HepG2 (cell line): Measurements from ENCODE around the gene SLC22A31. TPM values are rescaled to one million over a fixed set of nuclear protein-coding genes. Genes with fewer than 3 reads are reported as not detected.

ENCODE experiments used
- ATAC-seq: fragments of 200-7000 bp; cut with Tn5 transposase; 3 replicates; pipeline ENCODE4 v1.9.1; 2020; ENCODE audit warnings: mild to moderate bottlenecking, moderate library complexity
- BruUV-seq: library from RNA; stranded (reverse); fragments of 400-500 nt; replicated peaks from 2 replicates; lab custom pipeline; 2021; lab: Mats Ljungman, UMichigan
- CTCF ChIA-PET: fragments of 300-600 bp; formaldehyde crosslinking; extraction: SDS; loops from one replicate; lab custom pipeline; 2021; ENCODE audit warnings: low total read pairs, inconsistent platforms, low intra/inter-chr PET ratio; lab: Yijun Ruan, JAX
- POLR2A ChIA-PET: fragments of 350-600 bp; sonication (Branson Sonifier 250); formaldehyde crosslinking; loops from one replicate; lab custom pipeline; 2020; ENCODE audit warnings: antibody characterized with exemption, inconsistent platforms; lab: Yijun Ruan, JAX
- DNase-seq: peaks from one replicate; pipeline ENCODE4 v3.0.0-alpha.2; 2015; ENCODE audit warnings: low spot score
- FAIRE-seq: peaks from 3 replicates; lab custom pipeline; 2011; peaks lifted over from hg19 to GRCh38; lab: Jason Lieb, UNC
- H2AFZ ChIP-seq: one replicate; pipeline ENCODE4 v1.6.1; 2011; ENCODE audit warnings: low read length, inconsistent platforms
- H3K27ac ChIP-seq: fragments of 300-600 bp; 3 replicates; pipeline ENCODE4 v1.8.0; 2011; ENCODE audit warnings: mixed run types, mild to moderate bottlenecking, mixed read lengths, low read length, inconsistent platforms; ENCODE audit not compliant: insufficient read depth; ENCODE audit errors: extremely low read length
- H3K27me3 ChIP-seq, 2 experiments: fragments of 200-600 bp in 1 of 2; 2 replicates in 1 of 2; 3 replicates in 1 of 2; pipeline versions ENCODE4 v1.6.0 to v1.8.0; 2011; ENCODE audit warnings: low read length in 2 of 2, mild to moderate bottlenecking in 2 of 2, moderate library complexity in 2 of 2, inconsistent platforms in 1 of 2; ENCODE audit not compliant: insufficient read depth in 2 of 2, control insufficient read depth in 1 of 2
- H3K36me3 ChIP-seq, 2 experiments: fragments of 200-600 bp in 1 of 2; replicated peaks in 1 of 2; 2 replicates in 1 of 2; 3 replicates in 1 of 2; pipeline versions ENCODE4 v1.5.1 to v1.8.0; 2011; ENCODE audit warnings: low read length in 2 of 2, inconsistent platforms in 1 of 2; ENCODE audit not compliant: insufficient read depth in 2 of 2, control insufficient read depth in 1 of 2
- H3K4me1 ChIP-seq: 2 replicates; pipeline ENCODE4 v1.5.1; 2012; ENCODE audit warnings: low read length, inconsistent platforms; ENCODE audit not compliant: insufficient read depth
- H3K4me2 ChIP-seq: 2 replicates; pipeline ENCODE4 v1.6.0; 2011; ENCODE audit warnings: low read depth, low read length, inconsistent platforms
- H3K4me3 ChIP-seq, 3 experiments: fragments of 200-600 bp in 1 of 3; sonication (generic), shearing (Covaris generic) in 1 of 3; replicated peaks in 1 of 3; 2 replicates each; pipeline ENCODE4 v1.5.1; 2011 to 2016; ENCODE audit warnings: low read length in 3 of 3, inconsistent platforms in 2 of 3, low read depth in 2 of 3, mild to moderate bottlenecking in 2 of 3, control low read depth in 1 of 3, mixed read lengths in 1 of 3; ENCODE audit not compliant: insufficient read depth in 1 of 3
- H3K79me2 ChIP-seq: one replicate; pipeline ENCODE4 v1.6.1; 2011; ENCODE audit warnings: low read length, inconsistent platforms; ENCODE audit not compliant: insufficient read depth
- H3K9ac ChIP-seq: 2 replicates; pipeline ENCODE4 v1.6.0; 2011; ENCODE audit warnings: mild to moderate bottlenecking, low read depth, low read length, inconsistent platforms; ENCODE audit not compliant: insufficient read depth
- H3K9me3 ChIP-seq: 2 replicates; pipeline ENCODE4 v1.5.1; 2012; ENCODE audit warnings: mild to moderate bottlenecking, low read length
- H4K20me1 ChIP-seq: 2 replicates; pipeline ENCODE4 v1.6.0; 2011; ENCODE audit warnings: inconsistent platforms, mild to moderate bottlenecking, low read length, moderate library complexity; ENCODE audit not compliant: insufficient read depth
- BRCA1 ChIP-seq: sonication (generic); formaldehyde crosslinking; IDR thresholded peaks from 2 replicates; pipeline ENCODE4 v1.4.0; 2020; ENCODE audit warnings: missing genetic modification reagents
- HNRNPL ChIP-seq: fragments of 200-400 bp; formaldehyde crosslinking; IDR thresholded peaks from 2 replicates; pipeline ENCODE4 v1.6.1; 2017; ENCODE audit warnings: mild to moderate bottlenecking, low read depth, low read length
- KLF15 ChIP-seq: sonication (generic); formaldehyde crosslinking; IDR thresholded peaks from 2 replicates; pipeline ENCODE4 v1.8.1; 2023; ENCODE audit warnings: borderline replicate concordance, mild to moderate bottlenecking, inconsistent platforms, missing genetic modification reagents, mixed read lengths
- MIXL1 ChIP-seq: IDR thresholded peaks from 2 replicates; pipeline ENCODE4 v1.6.1; 2016
- RBM22 ChIP-seq: fragments of 200-400 bp; formaldehyde crosslinking; optimal IDR thresholded peaks from 2 replicates; pipeline ENCODE3; 2017; ENCODE audit warnings: mild to moderate bottlenecking, low read length, moderate library complexity
- SATB2 ChIP-seq: sonication (generic); formaldehyde crosslinking; IDR thresholded peaks from 2 replicates; pipeline ENCODE4 v1.5.0; 2020; ENCODE audit warnings: missing genetic modification reagents
- ZC3H13 ChIP-seq: sonication (generic); formaldehyde crosslinking; IDR thresholded peaks from 2 replicates; pipeline ENCODE4 v1.8.1; 2023; ENCODE audit warnings: mild to moderate bottlenecking, missing genetic modification reagents, moderate library complexity
- ZNF550 ChIP-seq: sonication (generic); formaldehyde crosslinking; IDR thresholded peaks from 2 replicates; pipeline ENCODE4 v1.4.0; 2020; ENCODE audit warnings: mild to moderate bottlenecking, missing genetic modification reagents, borderline replicate concordance
- WGBS: methylation state at CpG from one replicate; pipeline ENCODE4 v1.1.6; 2017; ENCODE audit warnings: low lambda C conversion rate; 5-methylcytosine and 5-hydroxymethylcytosine counted together
- in situ Hi-C: cut with HindIII; loops from 2 replicates; pipeline ENCODE4 v1.10.0; 2017; ENCODE audit warnings: low pct_unique_long_range_greater_than_20kb; ENCODE audit not compliant: extremely low pct_ligation_motif_present
- intact Hi-C: fragments of 100-400 bp; cut with micrococcal nuclease; formaldehyde crosslinking; loops from one replicate; pipeline ENCODE4 v1.10.0; 2022; ENCODE audit not compliant: unreplicated experiment
- polyA plus RNA-seq, 8 experiments: library from polyadenylated mRNA; depleted of rRNA in 3 of 8; stranded (reverse) in 7 of 8; unstranded in 1 of 8; fragments of >200 nt; fragmentation: Illumina TruSeq in 4 of 8; extraction: Trizol in 4 of 8; gene quantifications; 2 replicates each; pipeline versions ENCODE4 v1.2.1 to v1.2.3, GENCODE V29; 2011 to 2016; ENCODE audit warnings: low read depth in 4 of 8, missing spikeins in 1 of 8, mixed read lengths in 1 of 8; ENCODE audit not compliant: insufficient read depth in 1 of 8
- total RNA-seq, 5 experiments: library from RNA; depleted of rRNA; stranded (reverse); fragments of >200 nt; fragmentation: Illumina TruSeq; extraction: Trizol; gene quantifications; 2 replicates each; pipeline ENCODE4 v1.2.3, GENCODE V29; 2016; ENCODE audit warnings: low read depth in 1 of 5
- TF ChIP-seq, protein P1 (sequence below): sonication (generic); formaldehyde crosslinking; IDR thresholded peaks from 2 replicates; pipeline ENCODE4 v1.5.1; 2020; ENCODE audit warnings: missing genetic modification reagents, mild to moderate bottlenecking, borderline replicate concordance
- TF ChIP-seq, protein P2 (sequence below): fragments of 450-650 bp; IDR thresholded peaks from 2 replicates; pipeline ENCODE4 v1.6.1; 2016
- TF ChIP-seq, protein P3 (sequence below): sonication (generic); formaldehyde crosslinking; IDR thresholded peaks from 2 replicates; pipeline ENCODE4 v1.4.0; 2020; ENCODE audit warnings: missing genetic modification reagents

Gene SLC22A31
- total and polyA plus RNA-seq, 2 of the 13 experiments (the other 11 are each of a cell fraction or from before 2014, with no cell fraction given) = 67.3 to 83.3 TPM

DNA sequence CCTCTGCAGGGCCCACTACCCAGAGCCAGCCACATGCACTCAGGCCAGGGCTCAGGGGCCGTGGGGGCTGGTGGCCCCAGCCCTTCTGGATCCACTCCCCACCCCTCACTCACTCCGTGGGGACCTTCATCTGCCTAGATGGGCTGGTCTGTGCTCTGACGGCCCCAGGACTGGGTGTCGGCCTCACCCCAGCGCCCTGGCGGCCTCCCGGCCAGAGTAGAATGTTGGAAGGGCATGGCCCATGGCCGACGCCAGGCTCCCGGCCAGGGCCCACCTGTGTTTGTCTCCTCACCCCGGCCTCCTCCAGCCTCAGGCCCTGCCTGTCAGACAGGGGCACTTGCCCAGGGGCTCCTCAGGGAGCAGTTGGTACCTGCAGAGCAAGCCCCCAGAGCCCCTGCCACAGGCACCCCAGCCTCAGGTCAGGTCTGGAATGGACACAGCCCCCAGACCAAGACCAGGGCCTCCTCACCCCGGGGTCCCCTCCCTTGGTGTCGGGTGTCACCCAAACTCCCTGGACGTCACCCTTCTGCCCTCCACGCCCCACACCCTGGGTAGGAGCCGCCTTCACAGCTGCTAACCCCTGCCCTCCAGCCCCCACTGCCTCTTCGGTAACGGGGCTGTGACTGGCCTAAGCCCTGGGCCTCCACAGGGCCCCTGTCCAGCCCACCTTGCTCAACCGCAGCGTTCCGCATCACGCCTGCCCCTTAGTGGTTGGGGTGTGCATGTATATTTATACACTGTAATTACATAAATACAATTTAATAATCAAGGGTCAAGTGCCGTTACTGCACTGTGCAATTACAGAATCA is 31.8 kb downstream of the SLC22A31 start (continued):
- TF ChIP-seq, protein P1, sequence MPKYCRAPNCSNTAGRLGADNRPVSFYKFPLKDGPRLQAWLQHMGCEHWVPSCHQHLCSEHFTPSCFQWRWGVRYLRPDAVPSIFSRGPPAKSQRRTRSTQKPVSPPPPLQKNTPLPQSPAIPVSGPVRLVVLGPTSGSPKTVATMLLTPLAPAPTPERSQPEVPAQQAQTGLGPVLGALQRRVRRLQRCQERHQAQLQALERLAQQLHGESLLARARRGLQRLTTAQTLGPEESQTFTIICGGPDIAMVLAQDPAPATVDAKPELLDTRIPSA = 0 out of 2 replicates have a peak, but pooled peaks have one; percentile 41
- TF ChIP-seq KLF15 (CRISPR knock-in tag) = peak; percentile 65; the same call in 1 of the 2 replicates

- ATAC-seq (peak; percentile 68), DNase-seq (peak; percentile 86), FAIRE-seq (peak; percentile 44)
- peaks cover 10% of the 10 kb centered on the region for H4K20me1 ChIP-seq
- intact Hi-C loops (loop anchor here (5.0 kb wide), 4 partner anchors 225 to 425 kb away; no protein-coding TSS in a partner anchor), in situ Hi-C loops (loop anchor here (5.0 kb wide), 3 partner anchors 230 to 410 kb away; no protein-coding TSS in a partner anchor)
- BruUV-seq = no TSS peak
- H3K9ac ChIP-seq = no peak overlapping the region
- no peak overlapping the region for H2AFZ ChIP-seq
- H3K4me3 ChIP-seq = peak overlapping the region in 1 of 3 experiments; percentile 65; a peak in 1 of 6 replicates
- CTCF ChIA-PET = interaction anchor here (1.1 to 3.4 kb wide), 8 partner anchors 49 to 430 kb away, joined by 3 to 17 read pairs (median 6); no protein-coding TSS in a partner anchor
- H3K36me3 ChIP-seq = no peaks in the 10 kb centered on the region
- no peaks in the 10 kb centered on the region for H3K79me2 ChIP-seq
- H3K9me3 ChIP-seq = no peaks in the 10 kb centered on the region
- peak overlapping the region; percentile 78 for H3K4me2 ChIP-seq
- peaks cover 33 to 80% of the 10 kb centered on the region in 2 experiments for H3K27me3 ChIP-seq
- H3K4me1 ChIP-seq = peaks cover 54% of the 10 kb centered on the region
- no peak overlapping the region for H3K27ac ChIP-seq
- POLR2A ChIA-PET = interaction anchor here (1.0 to 1.5 kb wide), 5 partner anchors 25 to 311 kb away, joined by 3 to 9 read pairs (median 4); partner anchors contain the start of genes GALNS, SLC22A31 and TRAPPC2L
- 12% methylated on average over 7 of the region's 18 CpGs for WGBS
- TF ChIP-seq, protein P2, sequence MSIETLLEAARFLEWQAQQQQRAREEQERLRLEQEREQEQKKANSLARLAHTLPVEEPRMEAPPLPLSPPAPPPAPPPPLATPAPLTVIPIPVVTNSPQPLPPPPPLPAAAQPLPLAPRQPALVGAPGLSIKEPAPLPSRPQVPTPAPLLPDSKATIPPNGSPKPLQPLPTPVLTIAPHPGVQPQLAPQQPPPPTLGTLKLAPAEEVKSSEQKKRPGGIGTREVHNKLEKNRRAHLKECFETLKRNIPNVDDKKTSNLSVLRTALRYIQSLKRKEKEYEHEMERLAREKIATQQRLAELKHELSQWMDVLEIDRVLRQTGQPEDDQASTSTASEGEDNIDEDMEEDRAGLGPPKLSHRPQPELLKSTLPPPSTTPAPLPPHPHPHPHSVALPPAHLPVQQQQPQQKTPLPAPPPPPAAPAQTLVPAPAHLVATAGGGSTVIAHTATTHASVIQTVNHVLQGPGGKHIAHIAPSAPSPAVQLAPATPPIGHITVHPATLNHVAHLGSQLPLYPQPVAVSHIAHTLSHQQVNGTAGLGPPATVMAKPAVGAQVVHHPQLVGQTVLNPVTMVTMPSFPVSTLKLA = no peak
- TF ChIP-seq BRCA1 (CRISPR knock-in tag) = no peak
- peak; percentile 62; the same call in 1 of the 2 replicates for TF ChIP-seq ZC3H13 (CRISPR knock-in tag)
- no peak for TF ChIP-seq SATB2 (CRISPR knock-in tag)
- TF ChIP-seq, protein P3, sequence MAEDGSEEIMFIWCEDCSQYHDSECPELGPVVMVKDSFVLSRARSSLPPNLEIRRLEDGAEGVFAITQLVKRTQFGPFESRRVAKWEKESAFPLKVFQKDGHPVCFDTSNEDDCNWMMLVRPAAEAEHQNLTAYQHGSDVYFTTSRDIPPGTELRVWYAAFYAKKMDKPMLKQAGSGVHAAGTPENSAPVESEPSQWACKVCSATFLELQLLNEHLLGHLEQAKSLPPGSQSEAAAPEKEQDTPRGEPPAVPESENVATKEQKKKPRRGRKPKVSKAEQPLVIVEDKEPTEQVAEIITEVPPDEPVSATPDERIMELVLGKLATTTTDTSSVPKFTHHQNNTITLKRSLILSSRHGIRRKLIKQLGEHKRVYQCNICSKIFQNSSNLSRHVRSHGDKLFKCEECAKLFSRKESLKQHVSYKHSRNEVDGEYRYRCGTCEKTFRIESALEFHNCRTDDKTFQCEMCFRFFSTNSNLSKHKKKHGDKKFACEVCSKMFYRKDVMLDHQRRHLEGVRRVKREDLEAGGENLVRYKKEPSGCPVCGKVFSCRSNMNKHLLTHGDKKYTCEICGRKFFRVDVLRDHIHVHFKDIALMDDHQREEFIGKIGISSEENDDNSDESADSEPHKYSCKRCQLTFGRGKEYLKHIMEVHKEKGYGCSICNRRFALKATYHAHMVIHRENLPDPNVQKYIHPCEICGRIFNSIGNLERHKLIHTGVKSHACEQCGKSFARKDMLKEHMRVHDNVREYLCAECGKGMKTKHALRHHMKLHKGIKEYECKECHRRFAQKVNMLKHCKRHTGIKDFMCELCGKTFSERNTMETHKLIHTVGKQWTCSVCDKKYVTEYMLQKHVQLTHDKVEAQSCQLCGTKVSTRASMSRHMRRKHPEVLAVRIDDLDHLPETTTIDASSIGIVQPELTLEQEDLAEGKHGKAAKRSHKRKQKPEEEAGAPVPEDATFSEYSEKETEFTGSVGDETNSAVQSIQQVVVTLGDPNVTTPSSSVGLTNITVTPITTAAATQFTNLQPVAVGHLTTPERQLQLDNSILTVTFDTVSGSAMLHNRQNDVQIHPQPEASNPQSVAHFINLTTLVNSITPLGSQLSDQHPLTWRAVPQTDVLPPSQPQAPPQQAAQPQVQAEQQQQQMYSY = no peak
- peak; percentile 70; the same call in 1 of the 2 replicates for TF ChIP-seq ZNF550 (CRISPR knock-in tag)
- no peak for TF ChIP-seq RBM22
- TF ChIP-seq MIXL1 (CRISPR knock-in tag) = peak; percentile 73
- TF ChIP-seq HNRNPL = peak; percentile 88; the same call in 1 of the 2 replicates
Observed at GRCh38 chr16:89167425-89167941, 32.9 kb downstream of the SLC22A31 start.
